HG02642 (cell line): ENCODE data around the gene LANCL3.
"Not testable (repeated sequence)": the region's sequence is repeated elsewhere in the genome, so short reads cannot be mapped to it uniquely, and the experiment has no call there.

Experiments used
- ATAC-seq: cut with Tn5 transposase; IDR thresholded peaks from one replicate; pipeline ENCODE4 v1.9.1; 2021; ENCODE audit warnings: mild to moderate bottlenecking; ENCODE audit not compliant: unreplicated experiment, poor library complexity

LANCL3 gene

DNA sequence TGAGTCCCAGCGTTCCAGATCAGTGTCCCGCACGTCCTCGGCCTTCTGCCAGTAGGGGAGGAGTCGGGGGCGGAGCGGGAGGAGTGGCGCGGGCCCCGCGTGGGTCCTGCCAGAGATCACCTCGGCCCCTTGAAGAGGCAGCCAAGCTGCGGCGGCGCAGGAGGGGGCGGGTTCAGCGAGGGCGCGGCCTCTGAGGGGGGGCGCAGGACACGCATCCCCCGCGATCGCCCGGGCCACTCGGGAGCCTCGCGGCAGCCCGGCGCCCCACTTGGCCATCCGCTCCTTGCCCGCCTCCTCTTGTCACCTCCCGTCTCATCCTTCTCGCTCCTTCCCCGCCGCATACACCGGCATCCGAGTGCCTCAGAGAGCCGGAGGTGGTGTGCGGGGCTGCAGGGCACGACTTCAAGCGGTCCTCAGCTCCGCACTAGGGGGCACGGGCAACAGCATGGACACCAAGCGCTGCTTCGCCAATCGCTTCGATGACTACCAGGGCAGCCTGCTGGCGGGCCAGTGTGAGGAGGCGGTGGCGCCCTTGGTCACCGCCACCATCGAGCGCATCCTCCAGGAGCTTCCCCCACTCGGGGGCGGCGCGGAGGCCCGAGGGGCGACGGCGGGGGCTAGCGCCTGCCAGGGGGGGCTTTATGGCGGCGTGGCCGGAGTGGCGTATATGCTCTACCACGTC lies at the start of gene LANCL3:
TSS of gene LANCL3 (plus strand) at position 236 of the 682 bp plus-strand sequence. CDS start at position 446, 210 bp downstream.
- ATAC-seq = not testable (repeated sequence)

GRCh38 chrX:37523673-37524072 lies 47.8 kb upstream of the LANCL3 start:
- not testable (repeated sequence) for ATAC-seq

DNA sequence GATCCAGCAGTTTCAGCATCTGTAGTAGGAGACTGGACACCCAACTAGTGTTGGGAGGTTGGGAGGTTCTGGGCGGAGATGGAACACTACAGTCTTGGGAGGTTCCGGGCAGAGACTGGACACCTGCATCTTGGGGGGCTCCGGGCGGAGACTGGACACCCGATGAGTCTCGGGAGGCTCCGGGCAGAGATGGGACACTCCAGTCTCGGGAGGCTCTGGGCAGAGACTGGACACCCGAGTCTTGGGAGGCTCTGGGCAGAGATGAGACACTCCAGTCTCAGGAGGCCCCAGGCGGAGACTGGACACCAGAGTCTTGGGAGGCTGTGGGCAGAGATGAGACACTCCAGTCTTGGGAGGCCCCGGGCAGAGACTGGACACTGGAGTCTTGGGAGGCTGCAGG lies 29.5 kb upstream of the LANCL3 start:
- ATAC-seq = no peak

- no peak for ATAC-seq
Observed at GRCh38 chrX:37542791-37543190, 28.7 kb upstream of the LANCL3 start.

GRCh38 chrX:37543324-37543723 lies 28.1 kb upstream of the LANCL3 start:
- no peak for ATAC-seq

DNA sequence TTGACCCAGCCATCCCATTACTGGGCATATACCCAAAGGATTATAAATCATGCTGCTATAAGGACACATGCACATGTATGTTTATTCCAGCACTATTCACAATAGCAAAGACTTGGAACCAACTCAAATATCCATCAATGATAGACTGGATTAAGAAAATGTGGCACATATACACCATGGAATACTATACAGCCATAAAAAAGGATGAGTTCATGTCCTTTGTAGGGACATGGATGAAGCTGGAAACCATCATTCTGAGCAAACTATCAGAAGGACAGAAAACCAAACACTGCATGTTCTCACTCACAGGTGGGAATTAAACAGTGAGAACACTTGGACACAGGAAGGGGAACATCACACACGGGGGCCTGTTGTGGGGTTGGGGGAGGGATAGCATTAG lies 26.9 kb upstream of the LANCL3 start:
- ATAC-seq = not testable (repeated sequence)

GRCh38 chrX:37545066-37545465 lies 26.4 kb upstream of the LANCL3 start:
- ATAC-seq = no peak

DNA sequence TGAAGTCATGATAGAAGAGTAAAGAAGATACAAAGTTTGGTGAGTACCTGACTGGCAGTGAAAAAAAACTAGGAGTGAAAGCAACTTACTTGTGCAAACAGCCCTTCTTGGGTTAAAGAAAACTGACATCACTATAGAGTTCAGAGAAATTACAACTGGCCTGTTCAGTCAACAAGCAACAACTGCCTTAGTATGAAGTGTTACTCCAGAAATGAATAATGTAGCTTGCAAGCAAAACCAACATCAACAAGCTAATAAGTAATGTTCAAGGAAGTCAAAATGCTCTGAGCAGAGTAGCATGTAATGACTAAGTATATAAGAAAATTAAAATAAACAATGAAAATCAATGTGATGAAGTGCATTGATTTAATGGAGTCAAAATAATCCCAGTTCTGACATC lies 21.8 kb upstream of the LANCL3 start:
- ATAC-seq = not testable (repeated sequence)

- no peak for ATAC-seq
Observed at GRCh38 chrX:37553476-37553875, 18.0 kb upstream of the LANCL3 start.

GRCh38 chrX:37565254-37565653 lies 6.2 kb upstream of the LANCL3 start:
- not testable (repeated sequence) for ATAC-seq

GRCh38 chrX:37570349-37570748 lies 1.1 kb upstream of the LANCL3 start:
- ATAC-seq = not testable (repeated sequence)

GRCh38 chrX:37572108-37572587 lies 687 bp downstream of the LANCL3 start:
- ATAC-seq = not testable (repeated sequence)

DNA sequence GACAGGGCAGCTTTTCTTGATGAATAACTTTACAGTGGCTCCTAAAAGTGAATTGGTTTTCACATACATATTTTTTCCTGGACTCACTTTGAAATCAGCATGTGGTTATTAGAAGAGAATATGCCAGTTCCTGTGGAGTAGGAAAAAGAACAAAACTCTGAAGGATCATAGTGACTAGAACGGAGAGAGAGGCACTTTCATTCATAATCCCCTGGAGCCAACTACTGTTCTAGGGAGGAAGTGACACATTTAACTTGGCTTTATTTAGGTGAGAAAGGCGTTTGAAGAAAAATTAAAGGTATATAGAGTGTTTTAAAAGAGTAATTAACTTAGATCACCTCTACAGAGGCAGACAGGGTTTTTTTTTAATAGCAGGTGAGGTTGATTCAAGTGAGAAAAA lies 1.7 kb downstream of the LANCL3 start:
- not testable (repeated sequence) for ATAC-seq

GRCh38 chrX:37578045-37578444 lies 6.6 kb downstream of the LANCL3 start:
- no peak for ATAC-seq

DNA sequence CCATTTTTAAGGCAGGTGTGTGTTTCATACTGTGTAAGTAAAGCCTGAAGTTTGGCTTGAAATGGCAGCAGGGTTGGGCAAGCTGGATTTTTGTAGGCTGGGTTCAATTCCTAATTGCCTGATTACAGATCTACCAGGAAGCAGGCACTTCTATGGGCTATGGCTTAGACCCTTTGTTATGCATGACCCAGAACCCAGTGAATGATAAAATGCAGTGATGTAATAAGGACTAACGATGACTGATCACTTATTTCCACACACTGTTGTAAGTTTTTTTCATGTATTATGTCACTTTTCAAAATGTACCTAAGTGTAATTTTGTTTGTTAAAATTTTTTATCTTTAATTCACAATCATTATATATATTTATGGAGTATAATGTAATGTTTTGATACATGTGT lies 8.6 kb downstream of the LANCL3 start:
- no peak for ATAC-seq

GRCh38 chrX:37587337-37587736 lies 15.9 kb downstream of the LANCL3 start:
- not testable (repeated sequence) for ATAC-seq

GRCh38 chrX:37590047-37590446 lies 18.6 kb downstream of the LANCL3 start:
- no peak for ATAC-seq

GRCh38 chrX:37594755-37595382 lies 23.4 kb downstream of the LANCL3 start:
- ATAC-seq = no peak

DNA sequence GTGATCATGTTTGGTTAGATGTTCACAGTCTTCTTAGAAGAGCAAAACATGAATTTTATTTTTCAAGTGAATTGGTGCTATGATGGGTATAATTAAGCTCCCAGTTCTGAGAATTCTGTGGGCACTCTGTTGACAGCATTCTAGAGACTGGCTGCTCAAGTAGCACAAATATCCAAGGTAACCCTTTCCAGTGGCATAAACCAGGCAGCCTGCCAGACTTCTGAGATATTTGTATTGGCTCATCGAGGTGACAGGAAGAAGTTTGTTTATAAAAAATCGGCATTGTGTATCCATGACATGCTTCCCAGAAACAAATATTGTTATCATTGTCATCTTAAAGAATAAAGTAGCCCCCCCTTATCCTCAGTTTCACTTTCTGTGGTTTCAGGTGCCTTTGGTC lies 28.3 kb downstream of the LANCL3 start:
- ATAC-seq = no peak

GRCh38 chrX:37603938-37604409 lies 32.5 kb downstream of the LANCL3 start:
- ATAC-seq = no peak

- no peak for ATAC-seq
Observed at GRCh38 chrX:37607243-37607642, 35.8 kb downstream of the LANCL3 start.

DNA sequence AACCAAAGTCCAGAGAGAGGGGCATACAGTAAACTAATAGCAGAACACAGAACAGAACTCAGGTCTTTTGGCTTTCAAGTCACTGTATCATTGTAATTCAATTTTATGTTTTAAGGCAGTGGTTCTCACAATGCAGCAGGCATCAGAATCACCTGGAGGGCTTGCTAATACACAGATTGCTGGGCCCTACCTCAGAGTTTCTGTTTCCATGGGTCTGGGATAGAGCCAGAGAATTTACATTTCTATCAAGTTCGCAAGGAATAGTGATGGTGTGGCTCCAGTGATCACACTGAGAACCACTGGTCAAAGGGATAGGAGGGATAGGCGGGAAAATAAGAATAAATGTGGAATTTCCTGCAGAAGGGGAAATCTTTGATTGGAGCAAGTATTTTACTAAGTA lies 36.7 kb downstream of the LANCL3 start:
- no peak for ATAC-seq
